H1 (cell line): ENCODE results near the gene DLEC1. TPM values are rescaled to one million over a fixed set of nuclear protein-coding genes. Genes with fewer than 3 reads are reported as not detected.

Experiments
- CTCF ChIA-PET: fragments of 300-600 bp; sonication (Branson Sonifier 250); formaldehyde crosslinking; loops from one replicate; lab custom pipeline; 2021; ENCODE audit not compliant: partially characterized antibody; lab: Charles Lee
- POLR2A ChIA-PET: fragments of 300-600 bp; sonication (Branson Sonifier 250); formaldehyde crosslinking; loops from one replicate; lab custom pipeline; 2021; ENCODE audit warnings: inconsistent platforms; ENCODE audit not compliant: partially characterized antibody; lab: Charles Lee
- DNase-seq, 2 experiments: peaks; one replicate each; pipeline versions ENCODE4 v3.0.0 to v3.0.0-alpha.2; 2010 to 2022; ENCODE audit warnings: low spot score in 2 of 2, low read depth in 1 of 2, mixed read lengths in 1 of 2
- FAIRE-seq: peaks from 2 replicates; lab custom pipeline; 2011; peaks lifted over from hg19 to GRCh38; lab: Jason Lieb, UNC
- H2AFZ ChIP-seq: 2 replicates; pipeline ENCODE4 v1.8.1; 2012; ENCODE audit warnings: low read length, inconsistent platforms
- H2AK5ac ChIP-seq: 2 replicates; pipeline ENCODE4 v1.6.1; 2013; ENCODE audit warnings: low read depth, low read length
- H2BK120ac ChIP-seq: replicated peaks from 2 replicates; pipeline ENCODE3; 2013; ENCODE audit warnings: low read depth, low read length, inconsistent platforms
- H2BK12ac ChIP-seq: 2 replicates; pipeline ENCODE4 v1.6.1; 2013; ENCODE audit warnings: low read depth, low read length
- H2BK15ac ChIP-seq: 2 replicates; pipeline ENCODE4 v1.6.1; 2013; ENCODE audit warnings: low read length
- H2BK20ac ChIP-seq: 2 replicates; pipeline ENCODE4 v1.6.1; 2013; ENCODE audit warnings: low read length
- H2BK5ac ChIP-seq: 2 replicates; pipeline ENCODE4 v1.6.1; 2013; ENCODE audit warnings: low read depth, low read length
- H3K14ac ChIP-seq: 2 replicates; pipeline ENCODE4 v1.6.1; 2013; ENCODE audit warnings: inconsistent platforms; ENCODE audit not compliant: insufficient read length
- H3K18ac ChIP-seq: 2 replicates; pipeline ENCODE4 v1.6.1; 2013; ENCODE audit warnings: low read length; ENCODE audit errors: extremely low read depth
- H3K23ac ChIP-seq: 2 replicates; pipeline ENCODE4 v1.6.1; 2013; ENCODE audit warnings: inconsistent platforms; ENCODE audit not compliant: insufficient read length
- H3K23me2 ChIP-seq: 2 replicates; pipeline ENCODE4 v1.6.1; 2013; ENCODE audit warnings: low read depth, low read length
- H3K27ac ChIP-seq: 2 replicates; pipeline ENCODE4 v1.6.1; 2011; ENCODE audit warnings: low read depth, low read length, inconsistent platforms
- H3K27me3 ChIP-seq, 4 experiments: replicated peaks in 1 of 4; 1 replicate in 1 of 4; 2 replicates in 3 of 4; pipeline versions ENCODE4 v1.6.1 to v1.8.1; 2011 to 2013; ENCODE audit warnings: low read length in 3 of 4, mild to moderate bottlenecking in 3 of 4, inconsistent platforms in 2 of 4, mixed read lengths in 2 of 4, moderate library complexity in 1 of 4; ENCODE audit not compliant: control insufficient read depth in 3 of 4, insufficient read depth in 3 of 4; ENCODE audit errors: extremely low read depth in 1 of 4
- H3K36me3 ChIP-seq, 4 experiments: 2 replicates each; pipeline versions ENCODE4 v1.6.1 to v1.8.1; 2011 to 2013; ENCODE audit warnings: mild to moderate bottlenecking in 4 of 4, low read length in 3 of 4, moderate library complexity in 2 of 4, control low read depth in 1 of 4, inconsistent platforms in 1 of 4; ENCODE audit not compliant: insufficient read depth in 4 of 4, control insufficient read depth in 2 of 4
- H3K4ac ChIP-seq: replicated peaks from 2 replicates; pipeline ENCODE3; 2013; ENCODE audit warnings: low read length, low read depth, mixed read lengths, inconsistent platforms; ENCODE audit not compliant: insufficient read length
- H3K4me1 ChIP-seq, 4 experiments: replicated peaks in 1 of 4; 1 replicate in 1 of 4; 2 replicates in 3 of 4; pipeline versions ENCODE4 v1.6.1 to v1.8.1; 2011 to 2013; ENCODE audit warnings: low read length in 3 of 4, inconsistent platforms in 2 of 4, mixed read lengths in 1 of 4; ENCODE audit not compliant: insufficient read depth in 4 of 4, control insufficient read depth in 3 of 4
- H3K4me2 ChIP-seq, 2 experiments: 2 replicates each; pipeline versions ENCODE4 v1.6.1 to v1.8.1; 2011 to 2013; ENCODE audit warnings: low read depth in 2 of 2, low read length in 2 of 2, control low read depth in 1 of 2, inconsistent platforms in 1 of 2, mild to moderate bottlenecking in 1 of 2; ENCODE audit not compliant: insufficient read depth in 1 of 2
- H3K4me3 ChIP-seq, 4 experiments: fragments of 200-600, 300-600 bp in 1 of 4; sonication (generic), shearing (Covaris generic), sonication (Bioruptor Twin) in 1 of 4; 2 replicates each; pipeline versions ENCODE4 v1.5.1 to v1.8.1; 2011 to 2016; ENCODE audit warnings: low read length in 4 of 4, low read depth in 3 of 4, control low read depth in 2 of 4, inconsistent platforms in 2 of 4, mild to moderate bottlenecking in 2 of 4, mixed read lengths in 1 of 4, moderate library complexity in 1 of 4; ENCODE audit not compliant: insufficient read depth in 2 of 4; ENCODE audit errors: extremely low read depth in 1 of 4
- H3K56ac ChIP-seq: replicated peaks from 2 replicates; pipeline ENCODE3; 2013; ENCODE audit warnings: low read depth, mild to moderate bottlenecking, mixed read lengths, low read length, inconsistent platforms; ENCODE audit not compliant: insufficient read length
- H3K79me1 ChIP-seq: 2 replicates; pipeline ENCODE4 v1.6.1; 2013; ENCODE audit warnings: low read depth, low read length, control low read depth
- H3K79me2 ChIP-seq, 2 experiments: 2 replicates each; pipeline versions ENCODE4 v1.6.1 to v1.8.1; 2012 to 2013; ENCODE audit warnings: low read length in 2 of 2, mild to moderate bottlenecking in 2 of 2, inconsistent platforms in 1 of 2; ENCODE audit not compliant: insufficient read depth in 2 of 2, control insufficient read depth in 1 of 2
- H3K9ac ChIP-seq, 4 experiments: replicated peaks in 1 of 4; 1 replicate in 1 of 4; 2 replicates in 3 of 4; pipeline versions ENCODE4 v1.6.1 to v1.8.1; 2011 to 2013; ENCODE audit warnings: low read depth in 3 of 4, low read length in 3 of 4, control low read depth in 2 of 4, mild to moderate bottlenecking in 2 of 4, moderate library complexity in 2 of 4, inconsistent platforms in 1 of 4; ENCODE audit errors: extremely low read depth in 1 of 4
- H3K9me3 ChIP-seq, 2 experiments: 2 replicates each; pipeline versions ENCODE4 v1.6.1 to v1.8.1; 2012 to 2013; ENCODE audit warnings: mild to moderate bottlenecking in 2 of 2, moderate library complexity in 2 of 2, control low read depth in 1 of 2, inconsistent platforms in 1 of 2, low read depth in 1 of 2, low read length in 1 of 2, mixed read lengths in 1 of 2; ENCODE audit not compliant: insufficient read depth in 2 of 2
- H4K20me1 ChIP-seq, 2 experiments: replicated peaks in 1 of 2; 2 replicates each; pipeline versions ENCODE3 to v1.8.1; 2011 to 2013; ENCODE audit warnings: inconsistent platforms in 2 of 2, low read length in 2 of 2, mild to moderate bottlenecking in 1 of 2; ENCODE audit not compliant: insufficient read depth in 2 of 2, control insufficient read depth in 1 of 2
- H4K5ac ChIP-seq: 2 replicates; pipeline ENCODE4 v1.6.1; 2013; ENCODE audit warnings: low read length, low read depth, mixed read lengths, inconsistent platforms; ENCODE audit not compliant: insufficient read length
- H4K8ac ChIP-seq: 2 replicates; pipeline ENCODE4 v1.8.0; 2013; ENCODE audit warnings: mild to moderate bottlenecking, moderate library complexity, low read length, inconsistent platforms; ENCODE audit not compliant: insufficient read depth; ENCODE audit errors: extremely low read depth
- H4K91ac ChIP-seq: replicated peaks from 2 replicates; pipeline ENCODE3; 2013; ENCODE audit warnings: low read length, mixed read lengths, inconsistent platforms; ENCODE audit not compliant: insufficient read length
- PHF8 ChIP-seq: fragments of 200-600 bp; sonication (generic); conservative IDR thresholded peaks from 2 replicates; pipeline ENCODE4 v1.7.1; 2012; ENCODE audit warnings: low read depth, mild to moderate bottlenecking, inconsistent platforms, low read length, moderate library complexity
- SP2 ChIP-seq: IDR thresholded peaks from 2 replicates; pipeline ENCODE4 v1.6.1; 2012; ENCODE audit warnings: mild to moderate bottlenecking, low read length, inconsistent platforms
- SRF ChIP-seq: IDR thresholded peaks from 2 replicates; pipeline ENCODE4 v1.6.1; 2011; ENCODE audit warnings: mild to moderate bottlenecking, low read depth, low read length, moderate library complexity
- WGBS, 2 experiments: shearing (Covaris generic) in 1 of 2; methylation state at CpG; one replicate each; pipeline versions ENCODE4 v1.1.6 to v1.1.7; 2013 to 2015; ENCODE audit warnings: low lambda C conversion rate in 2 of 2, mixed read lengths in 2 of 2, inconsistent platforms in 1 of 2, low coverage in 1 of 2, missing lambda C conversion rate in 1 of 2; ENCODE audit not compliant: insufficient replicate concordance in 2 of 2, insufficient coverage in 1 of 2, insufficient read length in 1 of 2; ENCODE audit errors: extremely low coverage in 1 of 2, missing lambda C conversion rate in 1 of 2; 5-methylcytosine and 5-hydroxymethylcytosine counted together
- polyA plus RNA-seq, 7 experiments: library from polyadenylated mRNA; depleted of rRNA in 3 of 7; stranded (reverse) in 5 of 7; unstranded in 2 of 7; fragments of >200 nt in 5 of 7; fragments of 200-250 nt in 2 of 7; gene quantifications; 1 replicate in 5 of 7; 2 replicates in 1 of 7; 4 replicates in 1 of 7; pipeline versions ENCODE4 v1.2.1 to v1.2.3, GENCODE V29; 2011 to 2013; ENCODE audit warnings: missing spikeins in 2 of 7, mixed read lengths in 2 of 7
- total RNA-seq: library from RNA; stranded (reverse); fragmentation: NEBNext Ultra II Directional; extraction: Animal tissue kit (Norgen Biotek cat#: 25700); gene quantifications from 2 replicates; pipeline ENCODE4 v1.2.1, GENCODE V29; 2021

Gene DLEC1
- total and polyA plus RNA-seq, 2 of the 8 experiments (the other 6 are each of a cell fraction or from before 2014, with no cell fraction given) = 0.26 to 0.76 TPM

DNA sequence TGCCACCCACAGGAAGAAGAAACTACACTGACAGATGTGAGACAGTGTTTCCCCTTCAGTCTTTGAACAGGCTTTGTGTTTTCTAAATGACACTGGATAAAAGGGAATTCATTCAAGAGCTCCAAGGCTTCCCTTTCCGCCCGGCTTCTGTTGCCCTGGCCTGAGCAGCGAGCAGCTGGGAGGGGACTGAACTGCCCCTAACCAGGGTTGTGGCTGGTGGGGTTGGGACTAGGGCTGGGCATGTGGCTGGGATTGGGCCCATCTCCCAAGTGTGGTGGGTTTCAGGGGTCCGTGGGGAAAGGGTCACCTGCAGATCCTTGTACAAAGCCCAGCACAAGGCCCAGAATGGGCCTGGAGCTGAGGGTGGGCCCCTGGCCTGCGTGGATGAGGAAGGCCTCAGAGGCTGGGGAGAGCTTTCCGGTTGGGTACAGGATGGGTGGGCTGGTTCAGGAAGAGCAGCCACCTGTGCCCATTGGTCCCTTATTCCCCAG lies 38.0 kb upstream of the DLEC1 start:
- H4K20me1 ChIP-seq = peaks cover 0 to 6% of the 10 kb centered on the region in 2 experiments
- H2AK5ac ChIP-seq = no peak overlapping the region
- no peak overlapping the region for H3K4me3 ChIP-seq
- H3K23me2 ChIP-seq = peaks cover 5% of the 10 kb centered on the region; the same call in 1 of the 2 replicates
- peaks cover 0 to 13% (median 5%) of the 10 kb centered on the region in 4 experiments; a peak in 2 of 7 replicates for H3K27me3 ChIP-seq
- no peak overlapping the region for H3K14ac ChIP-seq
- H4K91ac ChIP-seq = no peak overlapping the region
- DNase-seq = no peak
- H3K4me2 ChIP-seq = no peak overlapping the region
- peaks cover 0 to 2% (median under 1%) of the 10 kb centered on the region in 4 experiments; a peak in 1 of 8 replicates for H3K36me3 ChIP-seq
- no peaks in the 10 kb centered on the region; the same call in 1 of the 2 replicates for H3K79me1 ChIP-seq
- POLR2A ChIA-PET = no interaction called here
- H3K56ac ChIP-seq = no peak overlapping the region
- no peak for FAIRE-seq
- no peak overlapping the region for H2BK120ac ChIP-seq
- H3K23ac ChIP-seq = no peak overlapping the region
- H3K9ac ChIP-seq = no peak overlapping the region
- no peak overlapping the region for H3K18ac ChIP-seq
- H2BK20ac ChIP-seq = no peak overlapping the region
- no peaks in the 10 kb centered on the region for H3K9me3 ChIP-seq
- 87% methylated on average over 6 of the region's 6 CpGs; no CpG with 5 or more reads in 1 of the 2 experiments for WGBS, 2 experiments
- no peaks in the 10 kb centered on the region for H3K79me2 ChIP-seq
- H3K27ac ChIP-seq = no peak overlapping the region
- no peak overlapping the region for H2AFZ ChIP-seq
- peaks cover 0 to 10% (median 7%) of the 10 kb centered on the region in 4 experiments; a peak in 6 of 7 replicates for H3K4me1 ChIP-seq
- peak overlapping the region; percentile 37; the same call in 1 of the 2 replicates for H2BK15ac ChIP-seq
- no peak overlapping the region for H4K5ac ChIP-seq
- H4K8ac ChIP-seq = no peak overlapping the region
- H3K4ac ChIP-seq = no peak overlapping the region
- no peak overlapping the region; the same call in 1 of the 2 replicates for H2BK5ac ChIP-seq
- CTCF ChIA-PET = interaction anchor here (0.7 to 5.3 kb wide), 19 partner anchors 11 to 655 kb away, joined by 3 to 75 read pairs (median 4); partner anchors contain the start of genes PLCD1 and VILL
- no peak overlapping the region for H2BK12ac ChIP-seq
- no peak for TF ChIP-seq SRF
- no peak for TF ChIP-seq SP2
- no peak for TF ChIP-seq PHF8
